Ishikawa (cell line): Measurements from ENCODE around the gene ENTREP3.

ENCODE experiments used
- CEBPB ChIP-seq: IDR thresholded peaks from 2 replicates; pipeline ENCODE4 v1.6.1; 2012
- EP300 ChIP-seq: IDR thresholded peaks from 2 replicates; pipeline ENCODE4 v1.6.1; 2012; ENCODE audit warnings: borderline replicate concordance
- NFIC ChIP-seq: IDR thresholded peaks from 2 replicates; pipeline ENCODE4 v1.6.1; 2012
- YY1 ChIP-seq: IDR thresholded peaks from 2 replicates; pipeline ENCODE4 v1.6.1; 2012; ENCODE audit warnings: low read depth
- ZBTB7A ChIP-seq: IDR thresholded peaks from 2 replicates; pipeline ENCODE4 v1.6.1; 2012; ENCODE audit warnings: low read depth
- TF ChIP-seq, protein P1 (sequence below): IDR thresholded peaks from 2 replicates; pipeline ENCODE4 v1.6.1; 2012
- TF ChIP-seq, protein P2 (sequence below): IDR thresholded peaks from 2 replicates; pipeline ENCODE4 v1.6.1; 2012; ENCODE audit warnings: low read depth, mild to moderate bottlenecking

DNA sequence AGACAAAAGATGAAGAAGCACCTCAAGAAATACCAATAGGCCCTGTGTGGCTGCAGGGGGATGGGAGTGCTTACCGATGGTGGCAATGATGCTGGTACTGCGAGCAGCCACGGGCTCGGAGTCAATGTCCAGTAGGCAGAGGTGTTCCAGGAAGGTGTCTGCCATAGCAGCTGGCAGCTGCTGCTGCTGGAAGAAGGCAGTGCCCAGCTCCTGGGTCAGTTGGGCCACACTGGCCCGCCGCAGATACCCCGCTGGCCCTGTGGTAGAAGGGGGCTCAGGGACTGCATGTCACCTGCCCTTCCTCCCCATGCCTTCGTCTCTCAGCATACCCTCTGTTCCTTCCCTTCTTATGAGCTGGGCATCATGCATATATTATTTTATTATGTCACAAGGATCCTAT lies 44.7 kb upstream of the ENTREP3 start:
- TF ChIP-seq, protein P1, sequence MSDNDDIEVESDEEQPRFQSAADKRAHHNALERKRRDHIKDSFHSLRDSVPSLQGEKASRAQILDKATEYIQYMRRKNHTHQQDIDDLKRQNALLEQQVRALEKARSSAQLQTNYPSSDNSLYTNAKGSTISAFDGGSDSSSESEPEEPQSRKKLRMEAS = no peak
- TF ChIP-seq, protein P2, sequence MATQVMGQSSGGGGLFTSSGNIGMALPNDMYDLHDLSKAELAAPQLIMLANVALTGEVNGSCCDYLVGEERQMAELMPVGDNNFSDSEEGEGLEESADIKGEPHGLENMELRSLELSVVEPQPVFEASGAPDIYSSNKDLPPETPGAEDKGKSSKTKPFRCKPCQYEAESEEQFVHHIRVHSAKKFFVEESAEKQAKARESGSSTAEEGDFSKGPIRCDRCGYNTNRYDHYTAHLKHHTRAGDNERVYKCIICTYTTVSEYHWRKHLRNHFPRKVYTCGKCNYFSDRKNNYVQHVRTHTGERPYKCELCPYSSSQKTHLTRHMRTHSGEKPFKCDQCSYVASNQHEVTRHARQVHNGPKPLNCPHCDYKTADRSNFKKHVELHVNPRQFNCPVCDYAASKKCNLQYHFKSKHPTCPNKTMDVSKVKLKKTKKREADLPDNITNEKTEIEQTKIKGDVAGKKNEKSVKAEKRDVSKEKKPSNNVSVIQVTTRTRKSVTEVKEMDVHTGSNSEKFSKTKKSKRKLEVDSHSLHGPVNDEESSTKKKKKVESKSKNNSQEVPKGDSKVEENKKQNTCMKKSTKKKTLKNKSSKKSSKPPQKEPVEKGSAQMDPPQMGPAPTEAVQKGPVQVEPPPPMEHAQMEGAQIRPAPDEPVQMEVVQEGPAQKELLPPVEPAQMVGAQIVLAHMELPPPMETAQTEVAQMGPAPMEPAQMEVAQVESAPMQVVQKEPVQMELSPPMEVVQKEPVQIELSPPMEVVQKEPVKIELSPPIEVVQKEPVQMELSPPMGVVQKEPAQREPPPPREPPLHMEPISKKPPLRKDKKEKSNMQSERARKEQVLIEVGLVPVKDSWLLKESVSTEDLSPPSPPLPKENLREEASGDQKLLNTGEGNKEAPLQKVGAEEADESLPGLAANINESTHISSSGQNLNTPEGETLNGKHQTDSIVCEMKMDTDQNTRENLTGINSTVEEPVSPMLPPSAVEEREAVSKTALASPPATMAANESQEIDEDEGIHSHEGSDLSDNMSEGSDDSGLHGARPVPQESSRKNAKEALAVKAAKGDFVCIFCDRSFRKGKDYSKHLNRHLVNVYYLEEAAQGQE = no peak
- TF ChIP-seq ZBTB7A (no peak), CEBPB (no peak), EP300 (no peak), YY1 (no peak), NFIC (no peak)
